HepG2 (cell line): ENCODE measurements around the gene XIAP. TPM values are rescaled to one million over a fixed set of nuclear protein-coding genes. Genes with fewer than 3 reads are reported as not detected.

Experiments used
- BCLAF1 ChIP-seq: fragments of 450-650 bp; IDR thresholded peaks from 2 replicates; pipeline ENCODE4 v1.6.1; 2017; ENCODE audit warnings: mild to moderate bottlenecking
- CENPT ChIP-seq: sonication (generic); formaldehyde crosslinking; IDR thresholded peaks from 2 replicates; pipeline ENCODE4 v1.8.0; 2022; ENCODE audit warnings: low read depth, mild to moderate bottlenecking, moderate library complexity, missing genetic modification reagents
- DR1 ChIP-seq: sonication (generic); formaldehyde crosslinking; IDR thresholded peaks from 2 replicates; pipeline ENCODE4 v1.8.0; 2021; ENCODE audit warnings: mild to moderate bottlenecking, missing genetic modification reagents, inconsistent platforms
- ELF4 ChIP-seq: sonication (generic); formaldehyde crosslinking; IDR thresholded peaks from 2 replicates; pipeline ENCODE4 v1.5.0; 2020; ENCODE audit warnings: missing genetic modification reagents, mild to moderate bottlenecking, moderate library complexity, borderline replicate concordance
- FIP1L1 ChIP-seq: fragments of 200-400 bp; formaldehyde crosslinking; IDR thresholded peaks from 2 replicates; pipeline ENCODE4 v1.6.1; 2018; ENCODE audit warnings: low read depth, mild to moderate bottlenecking, low read length, moderate library complexity, borderline replicate concordance; ENCODE audit not compliant: insufficient read depth
- FOXP1 ChIP-seq, 2 experiments: fragments of 450-650 bp in 1 of 2; IDR thresholded peaks; 2 replicates each; pipeline ENCODE4 v1.6.1; 2017 to 2018; ENCODE audit warnings: antibody characterized with exemption in 1 of 2
- GABPB1 ChIP-seq: IDR thresholded peaks from 2 replicates; pipeline ENCODE4 v1.6.1; 2016; ENCODE audit warnings: mild to moderate bottlenecking, missing genetic modification reagents, moderate library complexity, missing compliant biosample characterization
- PAXIP1 ChIP-seq: sonication (generic); formaldehyde crosslinking; conservative IDR thresholded peaks from 2 replicates; pipeline ENCODE4 v1.4.0; 2020; ENCODE audit warnings: mild to moderate bottlenecking, missing genetic modification reagents, moderate library complexity
- POLR2AphosphoS2 ChIP-seq: IDR thresholded peaks from 2 replicates; pipeline ENCODE4 v1.6.1; 2011; ENCODE audit warnings: low read depth, low read length, improper control_type of control experiment
- RBM22 ChIP-seq: fragments of 200-400 bp; formaldehyde crosslinking; optimal IDR thresholded peaks from 2 replicates; pipeline ENCODE3; 2017; ENCODE audit warnings: mild to moderate bottlenecking, low read length, moderate library complexity
- SNAPC4 ChIP-seq: sonication (generic); formaldehyde crosslinking; IDR thresholded peaks from 2 replicates; pipeline ENCODE4 v1.4.0; 2020; ENCODE audit warnings: mild to moderate bottlenecking, missing genetic modification reagents
- SP1 ChIP-seq, 2 experiments: fragments of 450-650 bp in 1 of 2; sonication (generic) in 1 of 2; formaldehyde crosslinking in 1 of 2; IDR thresholded peaks; 2 replicates each; pipeline versions ENCODE4 v1.4.0 to v1.6.1; 2016 to 2020; ENCODE audit warnings: missing genetic modification reagents in 1 of 2
- SP5 ChIP-seq: IDR thresholded peaks from 2 replicates; pipeline ENCODE4 v1.6.1; 2016; ENCODE audit warnings: low read depth, borderline replicate concordance
- TMF1 ChIP-seq: sonication (generic); formaldehyde crosslinking; IDR thresholded peaks from 2 replicates; pipeline ENCODE4 v1.8.1; 2022; ENCODE audit warnings: low read depth, missing genetic modification reagents
- ZFP37 ChIP-seq: sonication (generic); formaldehyde crosslinking; IDR thresholded peaks from 2 replicates; pipeline ENCODE4 v1.4.0; 2020; ENCODE audit warnings: missing genetic modification reagents, borderline replicate concordance
- ZKSCAN8 ChIP-seq: IDR thresholded peaks from 2 replicates; pipeline ENCODE4 v1.6.1; 2016; ENCODE audit warnings: borderline replicate concordance, missing genetic modification reagents, missing compliant biosample characterization
- ZMYM3 ChIP-seq: sonication (generic); formaldehyde crosslinking; IDR thresholded peaks from 2 replicates; pipeline ENCODE4 v1.5.1; 2020; ENCODE audit warnings: mild to moderate bottlenecking, missing genetic modification reagents
- ZNF335 ChIP-seq: sonication (generic); formaldehyde crosslinking; IDR thresholded peaks from 2 replicates; pipeline ENCODE4 v1.4.0; 2020; ENCODE audit warnings: missing genetic modification reagents
- ZNF720 ChIP-seq: sonication (generic); formaldehyde crosslinking; IDR thresholded peaks from 2 replicates; pipeline ENCODE4 v1.4.0; 2020; ENCODE audit warnings: missing genetic modification reagents
- ZNF777 ChIP-seq: sonication (generic); formaldehyde crosslinking; IDR thresholded peaks from 2 replicates; pipeline ENCODE4 v1.4.0; 2020; ENCODE audit warnings: missing genetic modification reagents
- polyA plus RNA-seq, 8 experiments: library from polyadenylated mRNA; depleted of rRNA in 3 of 8; stranded (reverse) in 7 of 8; unstranded in 1 of 8; fragments of >200 nt; fragmentation: Illumina TruSeq in 4 of 8; extraction: Trizol in 4 of 8; gene quantifications; 2 replicates each; pipeline versions ENCODE4 v1.2.1 to v1.2.3, GENCODE V29; 2011 to 2016; ENCODE audit warnings: low read depth in 4 of 8, missing spikeins in 1 of 8, mixed read lengths in 1 of 8; ENCODE audit not compliant: insufficient read depth in 1 of 8
- total RNA-seq, 5 experiments: library from RNA; depleted of rRNA; stranded (reverse); fragments of >200 nt; fragmentation: Illumina TruSeq; extraction: Trizol; gene quantifications; 2 replicates each; pipeline ENCODE4 v1.2.3, GENCODE V29; 2016; ENCODE audit warnings: low read depth in 1 of 5

The XIAP gene
- total and polyA plus RNA-seq, 2 of the 13 experiments (the other 11 are each of a cell fraction or from before 2014, with no cell fraction given): 12.9 to 29.5 TPM

GRCh38 chrX:123962794-123963373, 103.0 kb downstream of the XIAP start (continued):
- TF ChIP-seq SNAPC4: no peak
- no peak for TF ChIP-seq RBM22
- TF ChIP-seq ZKSCAN8 (CRISPR knock-in tag): no peak
- no peak for TF ChIP-seq PAXIP1 (CRISPR knock-in tag)
- no peak for TF ChIP-seq CENPT (CRISPR knock-in tag)
- TF ChIP-seq ZNF335 (CRISPR knock-in tag): no peak
- TF ChIP-seq POLR2AphosphoS2: no peak
- no peak for TF ChIP-seq TMF1
- TF ChIP-seq ZNF720 (CRISPR knock-in tag): no peak
- TF ChIP-seq GABPB1 (CRISPR knock-in tag): no peak
- TF ChIP-seq DR1: no peak
- TF ChIP-seq BCLAF1: no peak
- no peak for TF ChIP-seq ZFP37 (CRISPR knock-in tag)
- TF ChIP-seq ZNF777: no peak
- TF ChIP-seq FIP1L1: no peak
- TF ChIP-seq SP5: no peak
- no peak for TF ChIP-seq ELF4
- TF ChIP-seq ZMYM3 (CRISPR knock-in tag): no peak
- no peak for TF ChIP-seq FOXP1 (IDR thresholded peaks at IDR 0.05)
- no peak for TF ChIP-seq FOXP1 (CRISPR knock-in tag; IDR thresholded peaks at IDR 0.05)
- TF ChIP-seq SP1 (IDR thresholded peaks at IDR 0.05): no peak
- TF ChIP-seq SP1 (CRISPR knock-in tag; IDR thresholded peaks at IDR 0.05): no peak
